Spleen (tissue), 11 donors: ENCODE data around the gene RAI14. TPM values are rescaled to one million over a fixed set of nuclear protein-coding genes. Genes with fewer than 3 reads are reported as not detected.
A peak's percentile ranks its signal among the peaks of the same experiment; 100 is the strongest.

Experiments
- DNase-seq: peaks from one replicate; pipeline ENCODE4 v3.0.0-alpha.2; 2020
- H3K27ac ChIP-seq, 8 donors: fragments of 200-600 bp; sonication (generic) in 7 of 8; 1 replicate in 4 of 8; 2 replicates in 4 of 8; pipeline versions ENCODE4 v1.5.0 to v1.8.0; 2016 to 2021; ENCODE audit warnings: inconsistent platforms in 4 of 8, mild to moderate bottlenecking in 4 of 8, moderate library complexity in 1 of 8
- H3K27me3 ChIP-seq, 7 donors: fragments of 200-600 bp; sonication (generic) in 6 of 7; replicated peaks in 1 of 7; 1 replicate in 4 of 7; 2 replicates in 3 of 7; pipeline versions ENCODE4 v1.5.0 to v1.8.0; 2016 to 2021; ENCODE audit warnings: inconsistent platforms in 3 of 7, mild to moderate bottlenecking in 1 of 7
- H3K36me3 ChIP-seq, 6 donors: fragments of 200-600 bp; sonication (generic) in 5 of 6; 1 replicate in 4 of 6; 2 replicates in 2 of 6; pipeline versions ENCODE4 v1.5.0 to v1.8.0; 2016 to 2021; ENCODE audit warnings: inconsistent platforms in 2 of 6
- H3K4me1 ChIP-seq, 6 donors: fragments of 200-600 bp; sonication (generic) in 5 of 6; 1 replicate in 3 of 6; 2 replicates in 3 of 6; pipeline versions ENCODE4 v1.5.0 to v1.8.0; 2016 to 2021; ENCODE audit warnings: inconsistent platforms in 3 of 6
- H3K4me3 ChIP-seq, 8 donors: fragments of 200-600 bp; sonication (generic) in 7 of 8; 1 replicate in 4 of 8; 2 replicates in 4 of 8; pipeline versions ENCODE4 v1.5.0 to v1.8.0; 2016 to 2021; ENCODE audit warnings: inconsistent platforms in 4 of 8, mild to moderate bottlenecking in 4 of 8, moderate library complexity in 2 of 8
- H3K9me3 ChIP-seq, 8 donors: fragments of 200-600 bp; sonication (generic) in 7 of 8; 1 replicate in 4 of 8; 2 replicates in 4 of 8; pipeline versions ENCODE4 v1.5.0 to v1.8.0; 2016 to 2021; ENCODE audit warnings: inconsistent platforms in 4 of 8
- POLR2A ChIP-seq, 3 donors: fragments of 450-650 bp; IDR thresholded peaks; one replicate each; pipeline ENCODE4 v1.5.1; 2017; ENCODE audit warnings: antibody characterized with exemption in 3 of 3, mild to moderate bottlenecking in 1 of 3
- POLR2AphosphoS5 ChIP-seq, 3 donors: sonication (generic); formaldehyde crosslinking; IDR thresholded peaks; one replicate each; pipeline ENCODE4 v1.5.1; 2017; ENCODE audit warnings: antibody characterized with exemption in 3 of 3
- WGBS, 5 donors: extraction: QIAGEN DNeasy Blood & Tissue Kit in 3 of 5; methylation state at CpG; one replicate each; pipeline versions ENCODE4 v1.1.5 to v1.1.7; 2013 to 2018; 5-methylcytosine and 5-hydroxymethylcytosine counted together
- intact Hi-C: fragments of 100-400 bp; cut with DNase I; formaldehyde crosslinking; loops from one replicate; pipeline ENCODE4 v1.15.0; 2023; ENCODE audit warnings: low total_unique reads
- polyA plus RNA-seq, 3 donors: library from polyadenylated mRNA; stranded (reverse); fragments of 200-250 nt; gene quantifications; one replicate each; pipeline ENCODE4 v1.2.1, GENCODE V29; 2013
- total RNA-seq, 7 donors: library from RNA; depleted of rRNA in 3 of 7; stranded (reverse); fragments of >200 nt in 3 of 7; fragmentation: NEBNext Ultra II Directional in 4 of 7; extraction: Animal tissue kit (Norgen Biotek cat#: 25700) in 4 of 7; gene quantifications; one replicate each; pipeline versions ENCODE4 v1.1.0 to v1.2.1, GENCODE V29; 2016 to 2021
- TF ChIP-seq, protein P1 (sequence below), 11 experiments: fragments of 200-600 bp in 7 of 11; fragments of 450-650 bp in 4 of 11; sonication (generic) in 4 of 11; IDR thresholded peaks in 8 of 11; conservative IDR thresholded peaks in 3 of 11; 1 replicate in 7 of 11; 2 replicates in 4 of 11; pipeline versions ENCODE4 v1.4.0 to v1.8.0; 2016 to 2021; ENCODE audit warnings: antibody characterized with exemption in 11 of 11, inconsistent platforms in 4 of 11, mild to moderate bottlenecking in 1 of 11
- donor health status: healthy with polysubstance abuse.
- donor health status: DM: no; HTN: no; CAD: no; lungs with moderate emphysema.
- donor health status: DM: no; HTN: no; CAD: no.
- donor health status: Bipolar disorder and iron deficiency.
- donor health status: healthy.
- donor health status: DM: no; HTN: no; CAD: no.
- donor health status: DM: yes; HTN: yes; CAD: no.

Gene RAI14
- total and polyA plus RNA-seq, 10 donors, result 14.2 to 217 (median 116) TPM

DNA sequence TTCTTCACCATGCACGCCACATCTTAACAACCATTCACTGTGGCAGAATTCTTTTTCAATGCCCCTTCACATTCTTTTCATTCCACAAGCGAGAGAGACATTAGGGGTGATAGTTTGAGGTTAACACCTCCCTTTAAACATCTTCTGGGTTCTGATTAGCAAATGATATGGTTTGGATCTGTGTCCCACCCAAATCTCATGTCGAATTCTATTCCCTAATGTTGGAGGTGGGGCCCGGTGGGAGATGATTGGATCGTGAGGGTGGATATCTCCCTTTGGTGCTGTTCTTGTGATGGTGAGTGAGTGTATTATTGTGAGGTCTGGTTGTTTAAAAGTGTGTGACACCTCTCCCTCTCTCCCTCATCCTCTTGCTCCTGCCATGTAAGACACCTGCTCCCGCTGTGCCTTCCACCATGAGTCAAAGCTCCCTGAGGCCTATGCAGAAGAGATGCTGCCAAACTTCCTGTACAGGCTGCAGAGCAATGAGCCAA is 46.1 kb upstream of the RAI14 start:
- DNase-seq, result no peak
- Histone ChIP-seq H3K4me3 (no peak overlapping the region), H3K27ac (peak overlapping the region in 6 of 8 donors; percentile 65 to 79 (median 72)), H3K4me1 (peaks cover 0 to 14% (median 0%) of the 10 kb centered on the region in 6 donors), H3K27me3 (no peaks in the 10 kb centered on the region), H3K9me3 (no peaks in the 10 kb centered on the region), H3K36me3 (no peaks in the 10 kb centered on the region)
- TF ChIP-seq POLR2A (IDR thresholded peaks at IDR 0.05) (no peak), POLR2AphosphoS5 (IDR thresholded peaks at IDR 0.05) (no peak)
- TF ChIP-seq, protein P1, sequence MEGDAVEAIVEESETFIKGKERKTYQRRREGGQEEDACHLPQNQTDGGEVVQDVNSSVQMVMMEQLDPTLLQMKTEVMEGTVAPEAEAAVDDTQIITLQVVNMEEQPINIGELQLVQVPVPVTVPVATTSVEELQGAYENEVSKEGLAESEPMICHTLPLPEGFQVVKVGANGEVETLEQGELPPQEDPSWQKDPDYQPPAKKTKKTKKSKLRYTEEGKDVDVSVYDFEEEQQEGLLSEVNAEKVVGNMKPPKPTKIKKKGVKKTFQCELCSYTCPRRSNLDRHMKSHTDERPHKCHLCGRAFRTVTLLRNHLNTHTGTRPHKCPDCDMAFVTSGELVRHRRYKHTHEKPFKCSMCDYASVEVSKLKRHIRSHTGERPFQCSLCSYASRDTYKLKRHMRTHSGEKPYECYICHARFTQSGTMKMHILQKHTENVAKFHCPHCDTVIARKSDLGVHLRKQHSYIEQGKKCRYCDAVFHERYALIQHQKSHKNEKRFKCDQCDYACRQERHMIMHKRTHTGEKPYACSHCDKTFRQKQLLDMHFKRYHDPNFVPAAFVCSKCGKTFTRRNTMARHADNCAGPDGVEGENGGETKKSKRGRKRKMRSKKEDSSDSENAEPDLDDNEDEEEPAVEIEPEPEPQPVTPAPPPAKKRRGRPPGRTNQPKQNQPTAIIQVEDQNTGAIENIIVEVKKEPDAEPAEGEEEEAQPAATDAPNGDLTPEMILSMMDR (IDR thresholded peaks at IDR 0.05 in 8 of 11, conservative IDR thresholded peaks at IDR 0.05 in 3 of 11), result no peak
- 78 to 88% (median 83%) methylated on average over 6 of the region's 6 CpGs for WGBS, 5 donors
- intact Hi-C loops, result no loop called here

GRCh38 chr5:34610546-34610945 is 45.6 kb upstream of the RAI14 start:
- TF ChIP-seq, protein P1 (IDR thresholded peaks at IDR 0.05 in 8 of 11, conservative IDR thresholded peaks at IDR 0.05 in 3 of 11), result no peak
- TF ChIP-seq POLR2A (IDR thresholded peaks at IDR 0.05), result no peak
- no peak for TF ChIP-seq POLR2AphosphoS5 (IDR thresholded peaks at IDR 0.05)
- no peaks in the 10 kb centered on the region for H3K27me3 ChIP-seq
- no peaks in the 10 kb centered on the region for H3K9me3 ChIP-seq
- H3K4me1 ChIP-seq, result peaks cover 0 to 14% (median 0%) of the 10 kb centered on the region in 6 donors
- no peaks in the 10 kb centered on the region for H3K36me3 ChIP-seq
- peak overlapping the region in 2 of 8 donors; percentile 65 to 79 for H3K27ac ChIP-seq
- intact Hi-C loops, result no loop called here
- no peak overlapping the region for H3K4me3 ChIP-seq
- DNase-seq, result no peak

- H3K27ac ChIP-seq, result no peak overlapping the region
- peaks cover 0 to 14% (median 0%) of the 10 kb centered on the region in 6 donors for H3K4me1 ChIP-seq
- intact Hi-C loops, result no loop called here
- no peaks in the 10 kb centered on the region for H3K27me3 ChIP-seq
- TF ChIP-seq POLR2AphosphoS5 (IDR thresholded peaks at IDR 0.05), result no peak
- TF ChIP-seq POLR2A (IDR thresholded peaks at IDR 0.05), result no peak
- TF ChIP-seq, protein P1 (IDR thresholded peaks at IDR 0.05 in 8 of 11, conservative IDR thresholded peaks at IDR 0.05 in 3 of 11), result no peak
- H3K36me3 ChIP-seq, result no peaks in the 10 kb centered on the region
- no peak overlapping the region for H3K4me3 ChIP-seq
- DNase-seq, result no peak
- no peaks in the 10 kb centered on the region for H3K9me3 ChIP-seq
- 94 to 97% (median 95%) methylated on average over 9 of the region's 9 CpGs for WGBS, 5 donors
These were observed 44.4 kb upstream of the RAI14 start for GRCh38 chr5:34611464-34612415.

DNA sequence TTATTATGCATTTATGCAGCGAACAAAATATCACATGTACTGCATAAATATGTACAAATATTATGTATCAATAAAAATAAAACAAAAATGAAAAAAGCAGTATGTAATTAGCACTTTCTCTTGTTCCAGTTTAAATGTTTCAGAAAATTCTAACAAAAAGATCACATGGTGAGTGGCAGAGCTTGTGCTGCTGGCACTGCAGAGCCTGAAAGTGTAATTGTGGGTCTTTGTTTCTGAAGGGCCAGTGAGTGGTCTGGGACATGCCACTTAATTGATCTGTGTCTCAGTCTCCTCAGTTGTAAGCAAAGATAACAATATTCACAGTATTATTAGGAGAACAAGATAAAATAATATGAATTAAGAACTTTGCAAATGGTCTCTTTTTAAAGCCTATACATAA is 39.5 kb upstream of the RAI14 start:
- peaks cover 0 to 5% (median 0%) of the 10 kb centered on the region in 6 donors for H3K4me1 ChIP-seq
- no peak overlapping the region for H3K4me3 ChIP-seq
- no peaks in the 10 kb centered on the region for H3K27me3 ChIP-seq
- H3K9me3 ChIP-seq, result no peaks in the 10 kb centered on the region
- no peak for DNase-seq
- H3K36me3 ChIP-seq, result no peaks in the 10 kb centered on the region
- intact Hi-C loops, result no loop called here
- no peak overlapping the region for H3K27ac ChIP-seq
- TF ChIP-seq POLR2A (IDR thresholded peaks at IDR 0.05) (no peak), POLR2AphosphoS5 (IDR thresholded peaks at IDR 0.05) (no peak)
- TF ChIP-seq, protein P1 (IDR thresholded peaks at IDR 0.05 in 8 of 11, conservative IDR thresholded peaks at IDR 0.05 in 3 of 11), result no peak
- 70 to 92% (median 82%) methylated on average over 1 of the region's 1 CpG for WGBS, 5 donors
